ENCODE measurements around the gene GABARAP.

The GABARAP gene

DNA sequence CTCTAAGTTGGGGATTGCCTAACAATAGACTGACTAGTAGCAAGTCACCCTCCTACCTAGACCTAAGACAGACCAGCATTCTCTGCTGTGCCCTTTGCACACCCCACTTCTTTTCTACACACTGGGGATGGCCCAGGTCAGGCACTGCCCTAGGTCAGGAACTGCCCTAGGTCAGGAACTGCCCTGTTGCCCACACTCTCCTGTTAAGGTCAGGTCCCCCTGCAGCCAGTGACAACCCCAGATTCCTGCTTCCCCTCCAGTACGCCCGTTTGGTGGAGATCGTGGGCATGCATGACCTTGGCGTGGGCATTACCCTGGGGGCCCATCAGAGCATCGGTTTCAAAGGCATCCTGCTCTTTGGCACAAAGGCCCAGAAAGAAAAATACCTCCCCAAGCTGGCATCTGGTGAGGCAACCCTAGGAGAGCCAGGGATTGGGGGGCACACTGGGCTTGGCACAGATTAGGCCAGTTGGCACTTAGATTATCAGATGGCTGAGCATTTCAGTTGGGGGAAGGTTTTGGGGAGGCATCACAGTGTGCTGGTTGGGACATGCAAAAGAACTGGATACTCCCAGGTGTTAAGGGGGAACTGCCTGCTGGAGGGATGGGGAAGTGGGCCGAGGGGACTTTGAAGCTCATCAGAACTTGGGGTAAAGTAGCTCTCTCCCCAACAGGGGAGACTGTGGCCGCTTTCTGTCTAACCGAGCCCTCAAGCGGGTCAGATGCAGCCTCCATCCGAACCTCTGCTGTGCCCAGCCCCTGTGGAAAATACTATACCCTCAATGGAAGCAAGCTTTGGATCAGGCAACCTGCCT is 20.8 kb downstream of the GABARAP start:
- no peak for DNase-seq

DNA sequence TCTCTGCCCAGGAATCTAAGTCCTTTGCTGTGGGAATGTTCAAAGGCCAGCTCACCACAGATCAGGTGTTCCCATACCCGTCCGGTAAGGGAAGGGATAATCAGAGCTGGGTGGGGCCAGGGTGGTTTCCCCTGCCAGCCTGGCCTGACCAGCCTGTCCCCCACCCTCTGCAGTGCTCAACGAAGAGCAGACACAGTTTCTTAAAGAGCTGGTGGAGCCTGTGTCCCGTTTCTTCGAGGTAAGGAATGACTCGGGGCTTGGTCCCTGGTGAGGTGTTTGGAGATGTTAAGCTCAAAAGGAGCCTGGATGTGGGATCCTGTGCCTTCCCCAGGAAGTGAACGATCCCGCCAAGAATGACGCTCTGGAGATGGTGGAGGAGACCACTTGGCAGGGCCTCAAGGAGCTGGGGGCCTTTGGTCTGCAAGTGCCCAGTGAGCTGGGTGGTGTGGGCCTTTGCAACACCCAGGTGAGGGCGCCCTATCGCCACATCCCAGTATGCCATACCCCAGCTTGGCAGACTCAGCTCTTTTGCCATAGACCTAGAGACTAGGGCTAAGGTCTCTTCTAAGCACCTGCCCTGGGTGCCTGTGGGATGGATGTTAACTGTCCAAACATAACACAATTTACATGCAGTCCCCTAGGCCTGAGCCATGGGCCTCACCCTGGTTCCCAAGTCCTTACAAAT is 21.5 kb downstream of the GABARAP start:
- peak in 1 of 2 donors; percentile 15 for DNase-seq

DNA sequence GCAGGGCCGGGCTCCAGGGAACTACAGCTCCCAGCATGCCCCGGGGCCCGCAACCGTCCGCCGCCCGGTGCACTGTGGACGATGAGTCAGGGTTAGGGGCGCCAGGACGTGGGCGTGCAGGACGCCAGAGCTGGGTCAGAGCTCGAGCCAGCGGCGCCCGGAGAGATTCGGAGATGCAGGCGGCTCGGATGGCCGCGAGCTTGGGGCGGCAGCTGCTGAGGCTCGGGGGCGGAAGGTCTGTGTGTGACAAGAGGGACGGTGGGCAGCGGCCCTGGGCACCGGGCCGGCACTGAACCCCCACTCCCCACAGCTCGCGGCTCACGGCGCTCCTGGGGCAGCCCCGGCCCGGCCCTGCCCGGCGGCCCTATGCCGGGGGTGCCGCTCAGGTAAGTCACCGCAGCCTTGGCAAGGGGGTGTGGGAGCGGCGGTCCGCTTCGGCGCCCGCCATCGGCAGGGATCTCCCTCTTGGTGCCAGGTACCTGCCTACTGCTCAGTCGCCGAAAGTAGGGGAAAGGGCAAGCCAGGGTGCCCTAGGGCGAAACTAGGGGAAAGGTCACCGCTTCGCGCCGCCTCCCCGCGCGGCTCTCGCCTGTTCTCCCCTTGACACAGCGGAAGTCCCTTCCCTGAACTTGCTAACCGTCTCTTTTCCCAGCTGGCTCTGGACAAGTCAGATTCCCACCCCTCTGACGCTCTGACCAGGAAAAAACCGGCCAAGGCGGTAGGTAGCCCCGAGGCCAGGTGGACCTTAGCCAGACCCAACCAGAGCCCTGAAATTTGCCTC is 22.2 kb downstream of the GABARAP start, which contains the start of the genes ACADVL and DLG4:
ACADVL (plus strand) TSS at position 127 of the 781 bp plus-strand sequence; CDS start at position 174, 47 bp downstream.
DLG4 (minus strand) TSS at position 25 of the 781 bp plus-strand sequence.
- peak; percentile 50 to 56 for DNase-seq

DNA sequence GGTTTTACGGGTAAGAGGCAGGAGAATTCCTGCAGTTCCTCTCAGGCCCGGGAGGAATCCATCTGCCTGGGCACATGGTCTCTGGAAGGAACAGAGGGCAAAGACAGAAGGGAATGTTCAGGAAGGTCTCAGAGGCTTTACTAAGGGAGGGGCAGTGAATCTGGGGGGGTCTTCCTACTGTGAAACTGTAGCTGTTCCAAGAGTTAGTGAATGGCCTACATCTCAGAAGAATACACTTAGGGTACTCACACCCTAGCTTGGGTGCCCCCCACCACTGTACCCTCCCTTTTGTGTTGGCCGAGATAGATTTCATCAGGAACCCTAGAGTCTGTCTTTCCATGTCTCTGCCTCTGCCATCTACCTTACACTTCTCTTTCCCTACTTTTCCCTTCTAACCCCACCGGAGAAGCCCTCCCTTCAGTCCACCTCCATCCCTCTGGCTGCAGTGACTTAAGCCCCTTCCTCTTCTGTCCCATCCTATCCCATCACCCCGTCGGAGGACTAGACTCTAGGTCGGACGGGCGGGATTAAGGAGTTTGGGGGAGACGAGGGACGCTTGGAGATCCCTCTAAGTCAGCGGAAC is 22.9 kb downstream of the GABARAP start:
- DNase-seq: no peak

DNA sequence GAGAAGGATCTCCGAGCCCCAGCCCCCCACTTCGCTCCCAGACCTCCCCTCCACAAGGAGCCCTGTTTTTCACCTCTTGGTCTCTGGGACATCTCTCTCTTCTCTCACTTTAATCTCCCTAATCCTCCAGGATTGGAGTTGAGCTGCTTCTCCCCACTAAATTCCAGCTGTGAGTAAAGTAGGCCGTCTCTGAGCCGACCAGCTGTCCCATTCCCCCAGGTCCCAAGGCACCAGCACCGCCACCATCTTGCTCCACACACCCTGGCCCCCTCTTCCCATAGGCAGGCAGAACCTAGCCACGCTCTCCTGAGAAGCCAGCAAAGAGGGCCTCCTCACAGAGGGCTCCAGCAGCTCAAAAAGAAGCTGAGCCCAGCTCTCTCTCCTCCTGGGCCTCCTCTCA is 23.5 kb downstream of the GABARAP start:
- DNase-seq: no peak

DNA sequence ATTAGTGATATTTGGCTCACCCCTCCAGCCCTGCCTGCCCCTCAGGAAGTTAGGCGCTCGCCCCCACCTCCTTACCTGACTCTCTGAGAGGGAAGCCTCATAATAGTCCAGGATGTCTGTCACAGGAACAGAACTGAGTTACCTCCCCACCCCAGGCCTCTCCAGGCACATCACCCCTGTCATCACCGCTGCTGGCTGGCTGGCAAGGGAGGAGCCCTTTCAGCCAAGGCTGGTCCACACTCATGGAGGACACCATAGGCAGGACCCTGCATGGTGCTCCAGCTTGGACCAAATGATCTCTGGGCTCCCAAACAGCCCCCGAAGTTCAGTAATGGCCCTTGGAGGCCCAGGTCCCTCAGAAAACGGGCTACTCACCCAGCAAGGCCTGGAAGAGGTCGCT is 24.1 kb downstream of the GABARAP start:
- no peak for DNase-seq

DNA sequence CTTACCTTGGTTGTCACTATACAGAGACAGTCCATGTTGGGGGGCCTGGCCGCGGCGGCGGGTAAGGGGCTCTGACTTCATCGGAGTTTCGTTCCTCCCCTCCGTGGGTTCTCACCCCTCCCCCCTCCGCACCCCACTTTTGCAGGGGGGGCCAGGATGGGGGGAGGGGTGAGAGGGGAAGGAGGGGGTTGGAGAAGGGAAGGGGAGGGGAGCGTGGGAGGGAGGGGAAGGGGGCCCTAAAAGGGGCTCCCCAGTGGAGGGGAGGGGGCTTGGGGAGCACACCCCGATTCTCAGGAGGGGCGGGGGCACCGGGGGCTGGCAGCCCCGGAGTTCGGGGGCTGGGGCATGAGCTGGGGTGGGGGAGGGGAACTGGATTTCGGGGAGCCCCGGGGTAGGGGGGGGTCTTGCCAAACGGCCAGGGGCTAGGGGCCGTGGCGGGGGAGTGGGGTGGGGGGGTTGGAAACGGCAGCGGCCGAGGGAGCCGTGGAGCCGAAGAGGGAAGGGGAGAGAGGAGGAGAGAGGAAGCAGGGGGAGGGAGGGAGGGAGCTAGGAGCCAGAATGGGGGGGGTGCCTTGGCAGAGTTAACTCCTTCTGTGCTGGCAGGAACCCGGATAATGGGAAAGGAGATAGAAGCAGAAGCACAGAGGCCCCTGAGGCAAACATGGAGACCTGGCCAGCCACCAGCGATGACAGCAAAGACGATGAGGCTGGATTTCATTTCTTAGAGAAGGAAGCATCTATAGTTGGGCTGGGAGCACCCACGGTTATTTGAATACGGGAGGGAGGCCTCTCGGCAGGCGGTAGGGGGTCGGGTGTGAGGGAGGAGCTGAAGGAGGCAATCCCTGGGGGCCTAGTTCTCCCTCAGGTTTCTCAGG is 24.9 kb downstream of the GABARAP start:
- peak; percentile 17 to 58 for DNase-seq

DNA sequence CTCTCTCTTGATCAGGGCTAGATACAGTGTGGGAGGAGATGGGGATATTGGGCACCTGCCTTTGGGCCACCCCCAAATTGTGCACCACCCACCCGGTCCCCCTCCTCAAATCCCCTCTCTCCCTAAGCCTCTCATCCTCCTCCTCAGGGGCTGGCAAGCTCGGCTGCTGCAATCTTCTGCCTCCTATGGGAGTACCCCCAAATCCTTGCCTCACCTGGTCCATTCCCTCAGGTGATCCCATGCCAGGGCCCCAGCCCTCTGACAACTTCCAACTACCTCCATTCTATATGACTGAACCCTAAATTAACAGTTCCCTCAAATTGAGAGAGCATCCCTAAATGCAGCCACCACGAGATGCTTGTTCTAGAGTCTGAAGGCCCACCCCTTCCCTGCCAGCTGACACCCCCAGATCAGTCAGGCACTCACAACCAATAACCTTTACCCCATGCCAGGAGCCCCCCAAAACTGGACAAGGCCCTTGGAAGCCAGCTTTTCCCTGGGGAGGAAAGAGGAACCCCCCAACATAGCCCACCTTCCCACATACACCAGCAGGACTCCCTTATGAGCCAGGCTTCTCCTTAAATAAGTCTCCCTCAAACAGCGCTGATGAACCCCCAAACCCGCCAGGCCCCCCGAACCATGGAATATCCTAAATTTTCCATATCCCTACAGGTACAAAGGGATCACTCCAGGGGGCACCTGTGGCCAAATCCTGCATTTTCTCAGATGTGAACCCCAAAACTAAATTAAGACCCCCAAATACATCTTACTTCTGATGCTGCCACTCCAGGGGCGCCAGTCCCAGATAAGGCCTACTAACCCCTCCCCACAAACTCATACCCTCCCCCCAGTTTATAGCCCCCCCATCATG is 25.8 kb downstream of the GABARAP start:
- DNase-seq: no peak

DNA sequence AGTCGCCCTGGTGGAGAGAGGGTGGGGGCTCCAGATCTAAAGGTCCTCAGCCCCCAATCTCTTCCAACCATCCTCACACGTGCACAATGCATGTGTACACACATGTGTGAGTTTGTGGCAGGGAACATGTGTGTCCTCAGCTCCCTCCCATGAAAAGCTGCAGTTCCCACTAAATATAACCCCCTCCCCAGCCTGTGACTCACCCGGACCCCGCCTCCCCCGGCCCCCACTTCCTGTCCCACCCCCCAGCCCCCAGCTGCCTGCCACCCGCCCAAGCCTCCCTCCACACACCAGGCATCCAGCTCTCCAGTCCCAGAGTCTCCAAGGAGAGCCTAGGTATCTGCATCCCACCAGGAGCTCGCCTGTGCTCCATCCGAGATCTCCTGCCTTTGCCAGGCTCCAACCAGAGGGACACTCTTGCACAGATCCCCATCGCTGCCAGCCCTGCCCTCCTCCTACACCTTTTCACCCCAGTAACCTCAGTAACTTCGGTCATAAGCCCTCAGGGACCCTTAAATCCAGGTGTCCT is 26.5 kb downstream of the GABARAP start:
- peak in 1 of 2 donors; percentile 31 for DNase-seq

DNA sequence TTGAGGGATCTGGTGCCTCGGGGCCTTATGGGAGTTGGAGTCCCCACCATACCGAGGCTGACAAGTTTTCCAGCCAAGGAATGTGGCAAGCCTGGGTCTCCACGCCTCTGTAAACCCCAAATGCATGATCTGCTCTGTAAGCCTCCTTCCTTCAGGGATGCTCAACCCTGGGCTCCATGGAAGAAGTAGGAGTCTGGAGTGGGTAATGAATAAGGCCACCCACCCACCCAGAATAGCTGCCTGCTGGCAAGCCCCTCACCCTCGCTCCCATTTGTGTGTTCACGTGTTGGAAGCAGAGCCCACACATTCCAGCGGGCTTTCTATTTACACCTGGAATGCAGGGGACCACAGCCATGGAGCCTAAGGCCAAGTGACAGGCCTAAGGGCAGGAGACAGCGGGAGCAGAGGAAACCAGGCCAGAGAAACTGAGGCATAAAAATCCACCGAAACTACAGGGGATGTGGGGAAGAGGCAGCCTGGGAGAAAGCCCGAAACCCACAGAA is 27.1 kb downstream of the GABARAP start:
- DNase-seq: no peak

DNA sequence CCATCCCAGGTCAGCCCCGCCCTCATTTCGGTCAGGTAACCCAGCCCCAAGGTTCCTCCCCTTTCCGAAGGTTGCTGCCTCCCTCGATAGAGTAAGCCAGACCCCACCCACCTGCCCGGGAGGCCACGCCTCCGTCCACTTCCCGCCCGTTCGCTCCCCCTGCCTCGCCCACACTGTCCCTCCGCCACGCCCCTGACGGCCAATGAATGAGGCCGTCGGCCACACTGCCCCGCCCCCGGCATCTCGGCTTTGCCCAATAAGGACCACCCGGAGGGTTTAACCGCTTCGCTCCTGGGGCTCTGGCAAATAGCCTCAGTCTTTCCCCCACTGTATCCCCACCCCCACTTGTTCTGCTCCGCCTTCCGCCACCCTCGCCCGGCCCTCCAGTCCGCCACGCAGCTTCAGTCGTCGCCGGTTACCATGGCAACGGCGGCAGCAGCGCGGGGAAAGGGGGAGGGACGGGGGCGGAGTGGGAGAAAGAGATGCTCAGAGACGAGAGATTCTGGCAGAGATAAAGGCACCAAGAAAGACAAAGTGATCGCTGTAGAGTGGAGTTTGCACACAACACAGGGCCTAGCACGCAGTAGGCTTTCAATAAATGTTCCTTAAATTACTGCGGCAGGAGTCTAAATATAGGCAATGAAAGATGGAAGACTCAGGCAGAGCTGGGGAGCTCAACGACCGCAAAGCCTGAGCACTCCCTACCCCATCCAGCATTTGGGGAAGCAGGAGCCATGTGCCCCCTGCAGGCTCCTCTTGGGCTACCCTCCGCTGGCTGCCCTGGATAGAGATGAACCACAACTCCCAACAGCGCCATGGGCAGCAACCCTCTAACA is 27.7 kb downstream of the GABARAP start:
- DNase-seq: peak; percentile 82 to 89

DNA sequence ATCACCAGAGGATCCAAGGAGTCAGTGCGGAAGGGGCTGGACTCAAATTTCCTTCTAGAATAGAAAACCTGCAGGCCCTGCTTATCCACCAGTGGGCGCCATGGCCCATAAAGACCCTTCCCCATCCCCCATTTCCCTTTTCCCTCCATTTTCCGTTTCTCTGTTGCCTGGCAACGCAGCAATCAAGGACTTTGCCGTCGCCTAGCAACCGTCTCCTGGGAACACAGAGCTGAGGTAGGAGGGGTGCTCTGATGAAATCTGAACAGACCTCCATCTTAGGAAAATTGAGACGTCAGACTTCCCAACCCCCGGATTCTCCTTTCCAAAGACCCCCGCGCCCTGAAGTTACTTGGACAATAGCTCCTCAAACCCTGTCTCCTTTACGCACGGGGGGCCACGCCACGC is 28.4 kb downstream of the GABARAP start:
- DNase-seq: peak in 1 of 2 donors; percentile 20

DNA sequence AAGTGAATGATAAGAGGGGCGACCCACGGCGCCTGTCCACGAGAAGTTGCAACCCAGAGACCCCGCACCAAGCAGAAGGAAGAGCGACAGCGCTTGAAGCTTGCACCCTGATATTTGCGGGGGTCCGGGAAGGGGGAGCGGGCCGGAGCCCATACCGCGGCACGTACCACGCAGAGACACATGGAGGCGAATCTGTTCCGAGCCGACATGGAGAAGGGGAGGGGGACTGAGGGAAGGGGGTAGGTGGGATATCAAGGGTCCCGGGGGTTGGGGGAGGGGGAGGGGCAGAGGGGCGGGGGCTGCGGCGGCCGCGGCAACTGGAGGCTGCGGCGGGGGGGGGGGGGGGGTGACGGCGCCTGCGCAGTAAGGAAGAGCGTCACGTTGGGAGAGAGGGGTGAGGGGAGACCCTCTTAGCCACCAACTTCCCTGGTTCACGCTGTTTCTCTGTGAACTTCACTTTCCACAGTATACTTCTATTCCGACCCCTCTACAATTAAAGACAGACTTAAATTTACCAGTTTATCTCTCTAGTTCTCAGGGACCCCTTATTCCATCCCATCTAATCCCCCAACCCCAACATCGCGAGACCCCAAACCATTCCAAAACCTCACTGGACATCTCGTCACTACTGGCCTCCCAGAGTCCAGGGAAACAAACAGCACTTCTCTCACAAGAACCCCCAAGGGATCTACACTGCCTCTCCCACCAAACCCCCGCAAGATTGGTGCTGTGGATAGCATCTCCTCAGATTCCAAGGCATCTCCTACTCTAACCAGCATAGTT is 30.6 kb downstream of the GABARAP start:
- no peak for DNase-seq

DNA sequence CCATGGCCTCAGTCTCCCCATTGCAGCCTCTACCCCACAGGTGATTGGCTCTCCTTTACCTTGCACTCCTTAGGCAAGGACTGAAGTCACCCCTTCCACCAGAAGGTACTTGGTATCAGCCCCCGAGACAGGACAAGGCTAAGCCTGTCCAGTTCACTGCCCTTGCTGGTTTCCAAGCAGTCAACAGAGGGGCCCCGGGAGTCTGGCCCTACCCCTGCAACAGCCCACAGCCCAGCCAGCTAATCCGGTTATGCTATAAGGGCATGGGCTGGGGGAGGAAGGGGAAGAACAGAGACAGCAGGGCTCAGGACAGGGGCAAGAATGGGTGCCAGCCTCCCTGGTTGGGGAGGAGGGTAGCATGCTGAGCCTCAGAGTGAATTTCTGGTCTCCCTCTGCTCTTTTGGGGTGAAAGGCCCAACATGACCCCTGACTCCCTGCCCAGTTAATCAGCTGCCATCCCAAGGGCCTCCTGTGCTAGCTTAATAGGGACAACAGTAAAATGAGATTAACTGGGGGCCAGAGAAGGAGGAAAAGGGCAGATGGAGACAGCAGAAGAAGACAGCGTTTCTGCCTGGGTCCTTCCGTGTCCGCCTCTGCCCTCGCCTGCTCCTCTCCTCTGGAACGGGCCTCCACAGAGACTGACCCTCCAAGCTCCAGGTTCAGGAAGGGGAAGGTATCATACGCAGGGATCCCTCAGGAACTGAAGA is 33.3 kb downstream of the GABARAP start:
- DNase-seq: no peak

DNA sequence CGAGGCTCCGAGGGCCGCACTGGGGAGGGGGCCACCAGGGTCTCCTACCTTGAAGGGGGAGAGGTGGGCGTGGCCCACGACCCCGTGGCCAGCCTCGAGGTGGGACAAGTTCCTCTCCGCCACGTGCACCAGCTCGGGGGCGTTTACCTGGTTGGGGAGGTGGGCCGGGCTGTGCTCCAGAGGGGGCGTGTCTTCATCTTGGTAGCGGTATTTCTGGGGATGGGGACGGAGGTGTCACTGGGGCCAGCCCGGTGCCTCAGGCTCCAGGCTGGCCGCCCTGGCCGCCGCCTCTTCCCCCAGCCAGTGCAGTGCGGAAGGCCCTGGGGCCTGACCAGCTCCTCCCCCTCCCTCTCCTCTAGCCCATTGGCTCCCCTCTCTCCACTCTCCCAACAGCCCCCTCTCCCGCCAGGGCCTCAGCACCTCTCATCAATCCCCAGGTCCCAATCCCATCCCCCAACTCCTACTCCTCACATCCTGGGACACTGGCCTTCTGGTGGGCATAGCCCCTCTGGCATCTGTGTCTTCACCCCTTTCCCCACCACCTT is 34.1 kb downstream of the GABARAP start:
- DNase-seq: no peak

DNA sequence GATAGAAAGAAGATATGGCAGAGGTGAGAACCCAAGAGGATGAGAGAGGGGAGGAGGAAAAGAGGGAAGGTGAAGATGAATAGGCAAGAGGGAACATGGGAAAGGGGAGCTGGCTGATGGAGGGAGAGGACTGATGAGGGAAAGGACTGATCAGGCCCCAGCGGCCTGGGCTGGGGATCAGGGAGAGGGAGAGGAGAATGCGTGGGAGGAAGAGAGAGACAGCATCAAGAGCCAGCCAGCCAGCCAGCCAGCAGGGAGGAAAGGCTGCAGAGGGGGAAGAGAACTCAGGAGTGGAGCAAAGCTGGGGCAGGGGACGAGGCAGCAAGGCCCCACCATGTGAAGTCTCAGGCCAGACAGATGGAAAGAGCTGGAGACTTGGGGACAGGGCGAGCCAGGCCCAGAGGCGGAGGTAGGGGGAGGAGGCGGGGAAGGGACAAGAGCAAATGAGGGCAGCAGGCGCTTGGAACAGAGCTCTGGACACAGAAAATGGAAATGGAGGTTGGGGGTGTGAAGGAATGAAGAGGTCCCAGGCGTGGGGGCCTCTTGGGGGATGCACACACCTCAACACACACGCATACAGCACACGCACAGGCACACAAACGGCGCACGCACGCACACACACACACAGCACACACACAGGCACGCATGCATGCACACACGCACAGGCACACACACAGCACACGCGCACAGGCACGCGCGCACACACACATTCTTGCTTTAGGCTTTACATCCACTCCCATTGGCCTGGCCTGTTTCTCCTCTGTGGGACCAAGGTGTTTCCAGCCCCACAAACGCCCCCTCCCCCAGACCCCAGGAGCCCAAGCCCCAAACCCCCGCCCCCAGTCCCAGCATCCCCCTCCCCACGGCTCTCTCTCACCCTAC is 34.9 kb downstream of the GABARAP start:
- DNase-seq: no peak

DNA sequence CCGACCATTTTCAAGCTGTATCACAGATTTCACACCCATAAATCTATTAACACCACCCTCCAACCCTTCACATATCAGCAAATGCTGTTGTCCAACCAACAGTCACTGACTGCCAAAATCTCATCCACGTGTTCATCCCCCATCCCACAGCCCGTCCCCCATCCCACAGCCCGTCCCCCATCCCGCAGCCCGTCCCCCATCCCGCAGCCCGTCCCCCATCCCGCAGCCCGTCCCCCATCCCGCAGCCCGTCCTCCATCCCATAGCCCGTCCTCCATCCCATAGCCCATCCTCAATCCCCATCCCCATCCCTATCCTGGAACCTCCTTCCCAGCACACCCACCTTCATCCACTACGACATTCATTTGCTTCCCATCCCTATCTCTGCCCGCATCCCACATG is 36.7 kb downstream of the GABARAP start:
- DNase-seq: no peak

Data from bone marrow (tissue), 2 donors.